NK-92 (cell line): Measurements from ENCODE around the gene TSPAN2.

Experiments
- DNase-seq: peaks from one replicate; lab custom pipeline; 2025; ENCODE audit not compliant: unreplicated experiment; lab: John Stamatoyannopoulos, UW

Gene TSPAN2

DNA sequence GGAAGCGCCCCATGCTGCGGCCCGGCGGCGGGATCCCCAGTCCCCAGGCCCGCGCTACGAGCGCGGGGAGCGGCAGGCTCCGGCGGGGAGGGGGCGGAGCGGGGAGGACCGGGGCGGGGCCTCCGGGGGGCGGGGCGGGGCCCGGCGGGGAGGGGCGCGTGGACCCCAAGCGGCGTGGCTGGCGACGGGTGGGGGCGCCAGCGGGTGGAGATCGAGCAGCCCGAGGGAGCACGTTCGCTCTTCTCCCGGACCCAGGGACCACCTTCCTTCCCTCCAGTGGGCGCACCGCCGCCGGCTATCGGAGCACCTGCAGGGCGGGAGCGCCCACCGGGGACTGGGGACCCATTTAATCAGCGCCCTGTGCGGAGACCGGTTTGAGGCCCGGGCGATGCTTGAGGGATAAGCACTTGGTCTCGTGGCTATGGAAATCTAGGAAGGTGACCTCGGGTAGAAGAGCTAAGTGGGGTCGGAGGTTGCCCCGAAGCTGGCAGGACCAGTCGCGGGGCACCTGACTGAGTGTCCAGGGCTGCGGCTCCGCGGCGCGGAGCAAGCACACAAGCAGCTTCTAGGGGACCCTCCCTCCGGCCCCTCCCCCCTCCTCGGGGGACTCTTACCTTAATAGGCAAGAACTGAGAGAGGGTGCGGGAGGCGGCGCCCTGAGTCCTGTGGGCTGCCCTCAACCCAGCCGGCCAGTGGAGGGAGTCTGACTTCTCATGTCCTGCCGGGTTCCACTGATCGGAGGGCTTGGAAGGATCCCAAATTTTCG is at the start of gene TSPAN2:
Gene TSPAN2, minus strand, starts transcription at position 84 of the 766 bp plus-strand sequence. Its CDS starts 71 bp downstream, at position 13.
- DNase-seq, result no peak

DNA sequence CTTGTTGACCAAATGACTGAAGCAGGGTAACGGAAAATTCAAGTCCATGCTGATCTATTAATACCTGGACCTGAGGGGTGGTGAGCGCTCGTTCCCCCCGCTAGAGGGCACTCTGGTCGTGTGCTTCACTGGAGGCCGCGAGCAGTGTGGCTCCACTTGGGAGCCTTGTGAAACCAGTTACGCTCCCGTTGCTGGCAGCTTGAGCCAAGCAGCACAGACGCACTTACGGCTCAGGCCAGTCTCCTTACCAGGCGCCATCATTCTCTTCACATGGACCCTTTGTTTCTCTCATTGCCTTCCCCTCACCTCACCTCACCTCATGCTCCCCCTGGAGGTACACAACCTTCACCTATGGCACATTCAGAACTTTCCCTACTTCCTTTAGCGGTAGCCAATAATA is 49.7 kb upstream of the TSPAN2 start:
- DNase-seq, result no peak

DNA sequence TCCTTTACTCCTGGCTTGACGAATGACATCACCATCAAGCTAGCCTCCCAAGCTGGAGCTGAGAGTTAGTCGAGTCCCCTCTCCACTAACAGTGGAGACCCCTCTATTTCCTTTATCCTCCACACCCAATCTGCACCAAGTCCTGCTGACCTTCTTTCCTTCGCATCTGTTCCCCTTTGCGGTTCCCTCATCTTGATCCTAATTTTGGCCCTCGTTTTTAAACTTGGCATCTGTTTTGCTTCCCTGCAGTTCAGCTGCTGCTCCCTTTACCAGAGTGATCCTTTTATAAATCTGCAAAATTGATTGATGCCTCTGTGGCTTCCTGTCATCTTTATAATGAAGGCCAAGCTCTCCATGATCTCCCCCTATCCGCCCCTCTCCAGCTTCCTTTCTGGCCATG is 49.0 kb upstream of the TSPAN2 start:
- no peak for DNase-seq

DNA sequence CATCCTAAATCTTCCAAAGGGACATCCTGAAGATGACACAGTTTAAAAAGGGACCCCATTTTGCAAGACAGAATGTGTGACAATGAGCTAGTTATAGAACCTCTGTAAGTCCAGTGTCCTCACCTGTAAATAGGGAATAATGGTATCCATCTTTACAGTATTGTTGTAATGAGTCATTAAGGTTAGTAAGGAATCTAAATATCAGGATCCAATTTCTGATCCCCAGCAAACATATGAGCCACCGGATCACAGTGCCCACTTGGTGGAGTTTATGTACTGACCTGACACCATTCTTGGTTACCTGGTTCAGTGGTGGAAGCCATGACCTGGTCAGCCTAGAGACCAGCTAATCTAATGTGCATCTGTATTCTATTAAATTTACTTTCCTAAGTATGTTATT is 47.9 kb upstream of the TSPAN2 start:
- DNase-seq, result no peak

DNA sequence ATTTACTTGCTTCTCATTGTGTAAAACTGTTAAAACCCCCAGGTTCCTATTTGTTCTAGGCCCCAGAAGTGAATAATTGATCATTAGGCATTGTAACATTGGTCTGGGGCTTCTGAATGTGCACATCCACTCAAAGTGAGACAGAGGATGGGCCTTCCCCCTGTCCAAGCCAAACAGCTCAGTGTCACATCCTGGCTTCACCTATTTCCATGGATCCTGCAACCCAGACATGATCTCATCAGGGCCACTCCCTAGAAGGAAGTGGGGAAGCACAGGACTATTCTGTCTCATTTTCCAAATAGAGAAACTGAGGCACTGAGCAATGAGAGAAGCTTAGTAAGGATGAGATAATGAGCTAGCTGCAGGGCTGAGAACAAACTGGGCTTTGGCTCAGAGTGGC is 47.4 kb upstream of the TSPAN2 start:
- no peak for DNase-seq

DNA sequence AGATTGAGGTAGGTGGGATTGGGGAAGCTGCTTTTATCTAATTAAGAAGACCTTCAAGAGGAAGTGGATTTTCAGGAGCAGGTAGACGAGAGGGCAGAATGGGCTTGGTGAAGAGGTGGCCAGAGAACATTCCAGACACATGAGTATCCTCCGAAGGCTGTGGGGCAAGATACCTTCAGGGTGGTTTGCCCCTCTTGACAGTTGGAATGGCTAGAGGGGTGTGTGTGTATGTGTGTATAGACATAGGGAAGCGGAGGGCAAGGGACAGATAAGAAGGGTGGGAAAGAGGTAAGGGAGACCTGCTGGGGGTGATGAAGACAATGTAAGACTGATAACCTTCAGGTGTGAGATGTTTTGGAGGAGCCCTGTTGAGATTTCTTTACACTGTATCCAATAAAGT is 46.8 kb upstream of the TSPAN2 start:
- DNase-seq, result no peak

DNA sequence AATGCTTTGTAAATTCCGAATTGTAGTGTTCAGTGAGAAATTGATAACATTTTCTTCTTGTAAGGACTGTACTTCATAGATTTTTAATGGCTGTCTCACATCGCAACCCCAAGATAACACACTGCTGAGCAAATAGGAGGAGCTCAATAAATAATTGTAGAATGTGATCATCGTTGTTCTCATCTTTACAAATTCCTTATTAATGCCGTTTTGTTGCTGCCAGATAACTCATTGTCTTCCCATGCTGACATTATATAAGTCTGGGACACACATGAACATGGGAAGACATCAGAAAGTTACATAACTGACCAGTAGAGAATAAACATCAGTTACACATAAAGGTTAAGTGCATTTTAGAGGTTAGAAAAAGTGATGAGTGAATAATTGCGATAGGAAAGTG is 46.4 kb upstream of the TSPAN2 start:
- DNase-seq, result no peak

DNA sequence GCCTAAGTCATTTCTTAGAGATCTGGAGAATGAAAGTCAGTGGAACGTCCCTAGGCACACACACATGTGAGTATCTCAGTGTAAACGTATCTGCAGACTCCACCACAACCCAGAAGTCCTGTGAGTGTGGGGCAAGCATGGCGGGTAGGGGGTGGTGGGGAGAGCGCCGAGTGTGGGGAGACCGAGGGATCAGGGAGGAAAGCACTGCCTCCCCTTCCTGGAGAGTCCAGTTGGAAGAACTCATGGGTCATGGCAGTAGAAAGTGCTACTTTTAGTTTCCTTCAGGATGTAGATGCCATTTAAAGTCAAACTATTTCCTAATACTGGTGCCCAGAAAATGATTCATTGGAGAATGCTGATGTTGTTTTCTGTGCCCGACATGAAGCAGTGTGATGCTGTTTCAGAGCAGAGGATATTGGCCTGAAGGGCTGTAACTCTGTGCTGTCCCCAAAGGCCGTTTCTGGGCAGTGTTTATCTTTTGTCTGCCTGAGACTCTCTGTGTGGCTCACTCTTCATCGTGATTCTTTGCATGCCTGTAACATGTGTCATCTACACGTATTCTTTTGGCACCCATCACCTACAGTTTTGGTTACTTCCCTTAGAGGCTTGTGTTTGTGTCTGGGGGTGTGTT is 45.7 kb upstream of the TSPAN2 start:
- no peak for DNase-seq

DNA sequence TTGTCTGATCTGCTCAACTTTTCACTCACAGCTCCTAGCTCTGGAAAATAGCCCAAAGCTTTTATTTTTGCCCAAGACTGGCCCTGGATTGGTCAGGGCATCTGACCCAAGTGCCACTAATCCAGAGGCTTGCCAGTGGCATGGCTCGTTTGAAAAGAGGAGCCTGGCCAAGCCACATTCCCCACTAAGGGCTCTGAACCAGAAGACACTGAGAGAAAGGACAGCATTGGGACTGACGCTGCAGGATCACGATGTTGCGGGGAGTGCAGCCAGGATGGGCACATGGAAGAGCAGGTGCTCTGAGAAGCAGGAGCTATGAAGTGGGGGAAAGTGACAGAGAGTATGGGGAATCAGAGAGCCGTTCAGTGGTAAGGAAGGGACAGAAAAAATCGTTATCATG is 44.9 kb upstream of the TSPAN2 start:
- no peak for DNase-seq

DNA sequence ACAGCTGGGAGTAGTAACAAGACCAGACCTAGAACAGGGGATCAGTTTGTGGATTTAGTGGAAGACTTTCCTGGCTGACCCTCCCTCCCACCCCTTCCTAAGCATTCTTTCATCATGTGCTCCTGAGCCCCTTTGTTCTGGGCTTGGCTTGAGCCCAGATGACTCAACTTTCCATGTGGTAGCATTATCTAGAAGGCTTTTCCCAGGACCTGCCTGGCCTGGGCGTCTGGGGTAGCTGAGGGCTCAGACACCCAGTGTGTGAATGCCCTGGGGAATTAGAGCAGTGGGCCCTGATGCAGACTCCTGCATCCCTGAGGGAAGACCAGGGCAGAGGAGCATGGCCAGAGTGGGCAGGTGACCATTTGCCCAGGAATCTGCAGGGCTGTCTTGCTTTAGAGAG is 44.1 kb upstream of the TSPAN2 start:
- DNase-seq, result no peak

DNA sequence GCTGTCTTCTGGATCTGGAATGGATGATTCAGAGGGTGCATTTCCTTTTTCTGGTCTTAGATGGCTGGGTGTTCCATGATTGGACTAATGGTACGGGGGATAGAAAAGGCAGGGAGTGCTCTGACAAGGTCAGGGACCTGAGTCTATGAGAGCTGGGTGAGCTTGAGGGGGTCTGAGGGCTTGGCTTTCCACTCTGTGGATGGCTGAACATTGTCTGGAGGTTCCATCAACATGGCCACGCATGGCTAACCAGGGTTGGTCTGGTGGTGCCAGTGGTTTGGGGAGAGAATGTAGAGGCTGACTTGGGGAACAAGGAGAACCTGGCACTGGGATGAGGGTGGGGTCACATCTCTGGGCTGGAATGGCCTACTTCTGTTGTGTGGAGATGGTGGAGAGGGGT is 41.5 kb upstream of the TSPAN2 start:
- DNase-seq, result no peak

DNA sequence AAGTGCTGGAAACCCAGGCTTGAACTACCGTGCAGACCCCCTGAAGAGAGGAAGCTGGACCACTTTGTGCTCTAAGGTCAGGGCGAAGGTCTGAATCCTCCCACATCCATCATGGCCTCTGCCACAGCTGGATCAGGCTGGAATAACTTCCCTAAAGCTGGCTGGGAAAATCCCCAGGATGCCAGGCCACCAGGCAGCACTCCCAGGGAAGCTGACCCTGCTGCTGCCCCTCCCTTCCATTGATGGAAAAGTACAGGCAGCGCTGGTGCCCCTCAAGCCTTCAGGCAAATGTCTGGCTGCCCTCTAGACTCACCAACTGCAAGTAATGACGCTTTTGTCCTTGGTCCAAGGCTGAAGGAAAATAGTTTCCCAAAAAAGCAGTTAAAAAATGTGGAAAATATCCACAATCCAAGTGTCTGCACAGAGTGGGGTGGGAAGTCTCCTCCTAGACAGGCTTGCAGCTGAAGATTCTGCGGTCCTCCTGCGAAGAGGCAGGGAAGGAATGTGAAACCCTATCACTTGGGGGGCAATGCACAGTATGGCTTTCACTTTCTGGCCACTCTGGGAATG is 39.9 kb upstream of the TSPAN2 start:
- DNase-seq, result no peak

DNA sequence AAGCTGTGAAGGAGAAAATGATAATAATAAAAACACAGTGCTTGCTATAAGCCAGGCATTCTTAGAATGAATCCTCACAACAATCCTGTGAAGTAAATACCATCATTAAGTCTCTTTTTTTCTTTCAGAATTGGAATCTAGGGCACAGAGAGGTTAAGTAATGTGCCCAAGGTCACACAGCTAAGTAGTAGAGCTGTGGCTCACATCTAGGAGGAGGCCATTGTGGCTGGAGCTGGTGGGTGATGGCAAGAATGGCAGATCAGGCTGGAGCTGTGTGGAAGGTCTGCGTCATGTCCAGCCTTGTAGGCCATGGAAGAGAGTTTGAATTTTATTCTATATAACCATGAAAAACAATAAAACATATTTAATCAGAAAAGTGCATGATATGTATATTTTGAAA is 38.2 kb upstream of the TSPAN2 start:
- DNase-seq, result no peak

DNA sequence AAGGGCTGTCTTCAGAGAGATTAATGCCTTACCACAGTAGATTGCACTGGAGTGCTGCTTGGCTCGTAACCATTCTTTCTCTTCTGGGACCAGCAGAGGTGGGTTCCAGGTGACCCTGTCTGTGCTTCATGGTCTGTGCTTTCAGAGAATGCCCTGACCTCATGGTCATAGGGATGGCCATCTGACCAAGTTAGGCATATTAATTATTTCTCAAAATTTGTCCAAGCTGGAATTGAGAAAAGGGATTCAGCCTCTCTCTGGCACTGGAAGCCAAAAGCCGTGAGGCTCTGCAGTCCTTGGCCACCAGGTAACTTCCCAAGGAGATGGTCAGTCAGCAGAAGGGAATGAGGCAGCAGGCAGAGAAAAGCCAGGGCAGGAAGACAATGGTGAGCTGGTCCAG is 37.2 kb upstream of the TSPAN2 start:
- DNase-seq, result no peak

DNA sequence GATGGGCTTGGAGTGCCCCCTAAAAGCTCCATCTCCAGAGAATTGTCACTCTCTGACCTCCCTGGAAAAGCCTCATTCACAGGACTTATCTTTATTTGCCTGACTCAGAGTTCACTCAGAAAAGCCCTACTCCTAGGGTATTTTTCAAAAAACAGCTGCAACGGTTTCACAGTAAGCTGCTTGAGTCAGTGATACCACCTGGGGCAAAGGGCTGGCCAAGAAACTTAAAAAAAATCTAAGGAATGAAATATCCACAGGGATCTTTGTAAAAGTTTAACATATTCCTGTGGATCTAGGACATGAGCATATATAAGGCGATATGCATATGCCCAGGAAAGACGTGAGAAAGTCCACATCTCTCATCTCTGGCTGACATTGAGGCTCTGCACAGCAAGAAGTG is 33.8 kb upstream of the TSPAN2 start:
- DNase-seq, result no peak

DNA sequence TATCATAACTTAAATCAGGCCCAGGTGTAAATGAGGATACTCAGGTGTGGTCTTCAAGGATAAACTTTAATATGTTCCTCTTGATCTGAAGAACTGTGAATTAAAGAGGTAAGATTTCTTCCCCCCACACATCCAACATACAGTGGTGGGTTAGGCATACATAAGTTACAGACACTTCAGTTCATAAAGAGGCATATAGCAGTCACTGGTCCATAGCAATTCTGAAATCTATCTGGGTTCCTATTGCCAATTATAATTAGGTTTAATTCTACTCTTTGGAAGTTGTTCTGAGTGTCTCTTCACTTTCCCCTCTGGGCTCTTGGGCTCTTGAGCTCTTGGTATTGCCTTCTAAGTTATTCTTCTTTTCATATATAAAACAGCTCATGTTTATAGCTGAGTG is 32.5 kb upstream of the TSPAN2 start:
- no peak for DNase-seq

DNA sequence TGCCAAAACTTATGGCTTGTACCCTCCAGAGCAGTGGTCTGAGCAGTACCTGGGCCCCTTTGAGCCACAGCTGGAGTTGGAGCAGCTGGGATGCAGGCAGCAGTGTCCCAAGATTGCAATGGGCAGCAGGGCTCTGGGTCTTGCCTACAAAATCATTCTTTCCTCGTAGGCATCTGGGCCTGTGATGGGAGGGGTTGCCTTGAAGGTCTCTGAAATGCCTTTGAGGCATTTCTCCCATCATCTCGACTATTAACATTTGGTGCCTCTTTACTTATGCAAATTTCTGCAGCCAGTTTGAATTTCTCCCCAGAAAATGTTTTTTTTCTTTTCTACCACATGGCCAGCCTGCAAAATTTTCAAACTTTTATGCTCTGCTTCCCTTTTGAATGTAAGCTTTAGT is 31.0 kb upstream of the TSPAN2 start:
- DNase-seq, result no peak

DNA sequence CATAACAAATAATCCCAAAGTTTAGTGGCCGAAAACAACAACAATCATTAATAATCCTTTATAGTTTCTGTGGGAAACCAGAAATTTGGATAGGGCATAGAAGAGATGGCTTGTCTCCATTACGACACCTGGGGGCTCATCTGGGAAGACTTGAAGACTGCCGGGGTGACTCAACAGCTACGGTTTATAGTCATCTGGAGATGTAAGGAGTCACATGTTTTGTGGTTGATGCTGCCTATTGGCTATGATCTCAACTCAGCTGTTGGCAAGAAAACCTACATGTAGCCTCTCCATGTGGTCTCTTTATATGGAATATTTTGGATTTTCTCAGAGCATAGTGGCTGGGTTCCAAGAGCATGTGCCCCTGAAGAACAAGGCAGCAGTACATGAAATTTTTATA is 29.3 kb upstream of the TSPAN2 start:
- DNase-seq, result no peak

DNA sequence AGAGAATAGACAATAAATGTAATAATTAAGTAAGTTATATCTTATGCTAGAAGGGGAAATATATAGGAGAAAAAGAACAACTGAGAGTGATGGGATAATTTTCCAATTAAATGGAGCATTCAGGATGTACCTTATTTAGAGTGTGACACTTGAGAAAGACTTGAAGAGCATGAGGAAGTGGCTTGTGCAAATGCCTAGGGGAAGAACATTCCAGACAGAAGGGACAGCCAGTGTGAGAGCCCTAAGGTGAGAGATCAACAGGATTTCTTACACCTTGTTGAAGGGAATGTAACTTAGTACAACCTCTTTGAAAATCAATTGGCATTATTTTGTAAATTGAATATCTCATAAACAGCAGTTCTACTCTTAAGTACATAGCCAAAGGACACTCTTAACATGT is 28.8 kb upstream of the TSPAN2 start:
- DNase-seq, result no peak

DNA sequence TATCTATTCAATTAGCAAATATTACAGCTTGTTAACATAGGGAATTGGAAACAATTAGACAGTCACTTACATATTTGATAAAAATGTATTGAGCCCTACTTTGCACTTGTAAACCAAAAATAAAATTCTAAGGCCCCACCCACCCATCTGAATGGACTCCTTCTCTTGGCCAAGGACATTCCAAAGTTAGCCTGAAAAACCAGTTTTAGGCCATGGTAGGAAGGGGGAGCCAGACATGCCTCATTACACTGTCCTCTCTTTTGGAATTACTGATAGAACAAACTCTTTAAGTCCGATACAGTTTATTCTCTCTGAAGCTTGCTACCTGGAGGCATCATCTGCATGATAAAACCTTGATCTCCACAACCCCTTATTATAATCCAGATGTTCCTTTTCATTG is 28.0 kb upstream of the TSPAN2 start:
- DNase-seq, result no peak

DNA sequence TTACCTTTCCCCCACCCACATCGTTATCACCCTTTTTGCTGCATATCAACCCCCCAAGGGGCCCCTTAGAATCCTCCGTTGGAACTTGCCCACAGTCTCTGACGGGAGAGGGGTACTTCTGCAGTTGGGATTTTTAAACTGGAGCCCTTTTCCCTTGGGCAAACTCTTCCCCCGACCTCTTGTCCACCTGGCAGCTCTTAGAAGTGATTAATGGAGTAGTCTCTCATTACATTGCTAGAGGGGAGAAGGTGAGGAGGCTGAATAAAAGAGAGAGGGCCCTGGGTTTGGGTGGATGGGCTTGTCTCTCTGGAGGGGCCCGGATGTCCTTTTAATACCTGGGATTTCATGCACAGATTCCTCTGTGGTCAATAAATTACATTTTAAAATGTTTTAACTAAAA is 27.2 kb upstream of the TSPAN2 start:
- DNase-seq, result no peak

DNA sequence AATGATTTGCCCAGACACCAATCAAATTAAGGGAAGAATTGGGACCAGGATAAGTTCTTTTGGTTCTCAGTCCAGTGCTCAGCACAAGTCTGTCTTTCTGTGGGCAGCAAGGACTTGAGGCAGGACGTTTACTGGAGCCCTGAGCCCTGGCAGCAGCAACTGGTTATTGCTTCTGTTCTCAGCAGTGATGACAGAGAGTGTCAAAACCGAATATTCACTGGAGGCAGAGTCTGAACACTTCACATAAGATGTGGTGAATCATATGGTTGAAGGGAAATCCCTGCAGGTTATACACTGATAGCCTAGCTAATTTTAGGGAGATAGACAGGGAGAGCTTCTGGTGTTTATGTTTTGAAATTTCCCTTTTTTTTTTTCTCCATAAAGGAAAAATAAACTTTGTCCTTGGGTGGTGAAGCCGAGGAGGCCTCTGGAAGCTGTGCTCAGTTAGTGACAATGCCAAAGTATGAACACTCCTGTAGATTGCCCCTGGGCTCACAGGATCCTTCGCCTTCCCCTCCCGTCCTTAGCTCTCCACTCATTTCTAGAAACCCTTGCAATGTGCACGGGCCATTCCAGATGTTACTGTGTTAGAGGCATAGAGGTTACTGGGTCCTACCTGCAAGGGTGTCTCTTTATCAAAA is 26.3 kb upstream of the TSPAN2 start:
- DNase-seq, result no peak
